ENCODE measurements around the gene TFDP1.

Gene TFDP1

GRCh38 chr13:113672002-113672651 lies 87.6 kb downstream of the TFDP1 start:
- in situ Hi-C loops (cut with MboI; ENCODE audit: low sequenced_read_pairs, unreplicated experiment): no loop called here
- DNase-seq (ENCODE audit: low spot score): no peak
- TF ChIP-seq, protein P1, sequence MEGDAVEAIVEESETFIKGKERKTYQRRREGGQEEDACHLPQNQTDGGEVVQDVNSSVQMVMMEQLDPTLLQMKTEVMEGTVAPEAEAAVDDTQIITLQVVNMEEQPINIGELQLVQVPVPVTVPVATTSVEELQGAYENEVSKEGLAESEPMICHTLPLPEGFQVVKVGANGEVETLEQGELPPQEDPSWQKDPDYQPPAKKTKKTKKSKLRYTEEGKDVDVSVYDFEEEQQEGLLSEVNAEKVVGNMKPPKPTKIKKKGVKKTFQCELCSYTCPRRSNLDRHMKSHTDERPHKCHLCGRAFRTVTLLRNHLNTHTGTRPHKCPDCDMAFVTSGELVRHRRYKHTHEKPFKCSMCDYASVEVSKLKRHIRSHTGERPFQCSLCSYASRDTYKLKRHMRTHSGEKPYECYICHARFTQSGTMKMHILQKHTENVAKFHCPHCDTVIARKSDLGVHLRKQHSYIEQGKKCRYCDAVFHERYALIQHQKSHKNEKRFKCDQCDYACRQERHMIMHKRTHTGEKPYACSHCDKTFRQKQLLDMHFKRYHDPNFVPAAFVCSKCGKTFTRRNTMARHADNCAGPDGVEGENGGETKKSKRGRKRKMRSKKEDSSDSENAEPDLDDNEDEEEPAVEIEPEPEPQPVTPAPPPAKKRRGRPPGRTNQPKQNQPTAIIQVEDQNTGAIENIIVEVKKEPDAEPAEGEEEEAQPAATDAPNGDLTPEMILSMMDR (IDR thresholded peaks at IDR 0.05; ENCODE audit: borderline replicate concordance, control extremely low read depth, extremely low read depth, insufficient read depth, missing control alignments): no peak

All from GM13976 (cell line).